CD4-positive, alpha-beta T cell treated with Interleukin-21 for 1 hour (primary cell): Measurements from ENCODE around the gene FOLR2.
"Not testable (repeated sequence)": the region's sequence is repeated elsewhere in the genome, so short reads cannot be mapped to it uniquely, and the experiment has no call there.

Experiments
- DNase-seq: peaks from one replicate; pipeline ENCODE4 v3.0.0-alpha.2; 2020

FOLR2 gene

GRCh38 chr11:72216638-72217037, at the start of gene FOLR2:
Gene FOLR2 (plus strand): TSS chr11:72216794. CDS start chr11:72218585, 1,791 bp downstream.
- DNase-seq = no peak

GRCh38 chr11:72169046-72169555, 47.5 kb upstream of the FOLR2 start:
- not testable (repeated sequence) for DNase-seq

DNA sequence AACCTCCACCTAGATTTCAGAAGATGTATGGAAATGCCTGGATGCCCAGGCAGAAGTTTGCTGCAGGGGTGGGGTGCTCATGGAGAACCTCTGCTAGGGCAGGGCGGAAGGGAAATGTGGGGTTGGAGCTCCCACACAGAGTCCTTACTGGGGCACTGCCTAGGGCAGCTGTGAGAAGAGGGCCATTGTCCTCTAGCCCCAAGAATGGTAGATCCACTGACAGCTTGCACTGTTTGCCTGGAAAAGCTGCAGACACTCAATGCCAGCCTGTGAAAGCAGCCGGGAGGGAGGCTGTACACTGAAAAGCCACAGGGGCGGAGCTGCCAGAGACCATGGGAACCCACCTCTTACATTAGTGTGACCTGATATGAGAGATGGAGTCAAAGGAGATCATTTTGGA, 46.8 kb upstream of the FOLR2 start:
- DNase-seq = not testable (repeated sequence)

DNA sequence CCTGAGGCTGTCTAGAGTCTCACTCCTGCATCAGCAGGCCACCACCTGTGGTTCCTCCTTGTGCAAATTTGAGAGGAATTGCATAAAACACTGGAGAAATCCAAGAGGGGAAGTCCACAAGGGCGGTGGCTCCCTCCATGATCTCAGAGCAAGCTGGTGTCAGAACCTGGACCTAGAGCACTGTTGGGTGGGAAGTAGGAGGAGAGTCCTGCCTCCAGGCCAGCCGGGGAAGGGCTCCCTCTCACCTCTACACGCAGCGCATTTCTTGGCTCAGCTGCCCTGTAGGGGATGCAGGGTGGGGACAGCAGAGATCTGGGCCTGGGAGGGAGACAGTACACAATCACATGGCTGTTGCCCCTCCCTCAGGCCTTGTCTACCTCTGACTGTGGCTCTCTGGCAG, 44.6 kb upstream of the FOLR2 start:
- not testable (repeated sequence) for DNase-seq

DNA sequence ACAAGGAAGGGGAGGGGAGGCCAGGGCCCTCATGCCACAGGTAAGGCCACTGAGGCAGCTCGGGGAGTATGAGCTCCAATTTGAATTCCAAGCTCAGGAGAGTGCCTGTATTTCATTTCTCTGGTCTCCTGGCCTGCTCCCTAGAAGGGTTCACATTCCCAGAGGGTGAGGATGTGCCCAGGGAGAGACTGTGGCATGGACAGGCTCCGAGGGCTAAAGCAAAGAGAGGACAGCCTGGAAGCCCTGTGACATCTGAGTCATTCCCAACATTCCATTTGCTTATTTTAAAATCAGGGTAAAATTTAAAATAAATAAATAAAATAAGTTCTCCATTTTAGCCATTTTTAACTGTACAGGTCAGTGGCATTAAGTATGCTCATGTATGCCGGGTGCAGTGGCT, 43.3 kb upstream of the FOLR2 start:
- no peak for DNase-seq

- DNase-seq = no peak
Observed at GRCh38 chr11:72174302-72175070, 42.1 kb upstream of the FOLR2 start.

DNA sequence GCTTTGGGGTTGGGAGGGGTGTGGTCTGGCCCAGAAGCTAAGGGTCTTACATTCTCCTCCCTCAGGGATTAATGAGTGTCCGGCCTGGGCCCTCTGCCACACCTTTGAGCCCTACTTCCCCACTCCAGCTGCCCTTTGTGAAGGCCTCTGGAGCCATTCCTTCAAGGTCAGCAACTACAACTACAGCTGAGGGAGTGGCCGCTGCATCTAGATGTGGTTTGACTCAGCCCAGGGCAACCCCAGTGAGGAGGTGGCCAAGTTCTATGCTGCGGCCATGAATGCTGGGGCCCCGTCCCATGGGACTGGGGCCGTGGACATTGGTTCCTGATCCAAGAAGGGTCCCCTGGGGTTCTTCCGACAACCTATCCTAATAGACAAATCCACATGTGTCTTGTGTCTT, 38.9 kb upstream of the FOLR2 start:
- no peak for DNase-seq

DNA sequence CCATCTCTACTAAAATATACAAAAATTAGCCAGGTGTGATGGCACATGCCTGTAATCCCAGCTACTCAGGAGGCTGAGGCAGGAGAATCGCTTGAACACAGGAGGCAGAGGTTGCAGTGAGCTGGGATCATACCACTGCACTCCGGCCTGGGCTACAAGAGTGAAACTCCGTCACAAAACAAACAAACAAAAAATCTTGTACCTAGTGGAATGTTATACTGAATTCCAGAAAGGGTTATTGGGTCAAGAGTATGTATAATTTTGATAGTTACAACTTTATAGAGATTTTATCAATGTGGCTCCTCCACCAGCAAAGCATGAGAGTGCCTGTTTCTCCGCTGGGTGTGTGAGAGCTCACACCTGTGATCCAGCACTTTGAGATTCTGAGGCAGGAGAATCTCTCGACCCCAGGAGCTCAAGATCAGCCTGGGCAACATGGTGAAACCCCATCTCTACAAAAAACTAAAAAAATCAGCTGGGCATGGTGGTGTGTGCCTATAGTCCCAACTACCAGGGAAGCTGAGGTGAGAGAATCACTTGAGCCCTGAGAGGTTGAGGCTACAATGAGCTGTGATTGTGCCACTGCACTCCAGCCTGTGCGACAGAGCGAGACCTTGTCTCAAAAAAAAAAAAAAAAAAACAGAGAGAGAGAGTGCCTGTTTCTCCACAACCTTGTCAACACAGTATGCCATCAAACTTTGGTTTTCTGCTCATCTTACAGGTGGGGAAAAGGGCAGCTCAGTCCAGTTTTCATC, 37.4 kb upstream of the FOLR2 start:
- DNase-seq = no peak

GRCh38 chr11:72179804-72180396, 36.7 kb upstream of the FOLR2 start:
- no peak for DNase-seq

DNA sequence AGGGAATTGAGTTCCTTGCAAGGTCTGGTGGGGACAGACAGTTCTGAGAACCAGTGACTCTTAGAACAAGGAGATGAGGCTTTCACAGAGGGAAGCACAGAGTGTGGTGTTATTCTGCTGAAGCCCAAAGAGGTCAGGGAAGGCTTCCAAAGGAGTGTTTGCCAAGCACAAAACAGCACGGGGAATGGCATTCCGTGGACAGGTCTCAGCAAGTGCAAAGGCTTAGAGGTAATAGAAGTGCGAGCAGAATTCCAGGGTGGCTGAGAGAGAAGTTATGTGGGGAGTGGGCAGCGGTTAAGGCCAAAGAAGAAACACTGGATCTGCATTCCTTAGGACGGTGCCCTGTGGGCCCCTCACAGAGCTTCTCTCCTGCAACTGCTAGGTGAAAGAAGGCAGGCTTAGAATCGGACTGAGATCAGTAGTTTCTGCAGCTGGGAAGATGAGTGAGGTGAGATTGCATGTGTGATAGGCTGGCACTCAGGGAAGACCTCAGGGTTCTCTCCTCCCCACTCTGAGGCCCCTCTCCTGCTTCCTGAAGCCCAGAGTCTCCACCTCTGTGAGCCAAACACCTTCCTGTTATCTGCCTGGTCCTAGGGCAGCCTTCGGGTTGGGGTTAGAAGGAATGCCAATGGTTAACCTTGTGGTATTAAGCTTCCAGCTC, 35.6 kb upstream of the FOLR2 start:
- not testable (repeated sequence) for DNase-seq

DNA sequence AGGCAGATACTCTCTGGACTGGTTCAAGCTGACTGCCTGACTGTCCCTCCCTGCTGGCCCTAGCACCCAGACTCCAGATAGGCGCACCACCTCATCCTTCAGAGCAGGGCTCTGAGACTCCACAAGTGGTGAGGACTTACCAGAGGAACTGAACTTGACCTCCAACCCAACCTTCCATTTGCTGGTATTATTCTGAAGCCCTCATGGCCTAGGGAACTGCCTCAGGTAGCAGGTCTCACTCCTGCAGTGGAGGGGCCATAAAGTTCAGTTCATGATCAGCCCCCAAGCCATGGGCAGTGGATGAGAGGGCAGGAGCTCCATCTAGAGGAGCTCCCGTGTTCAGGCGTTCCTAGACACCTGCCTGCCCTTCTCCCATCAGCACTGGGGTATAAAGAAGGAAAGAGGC, 35.0 kb upstream of the FOLR2 start:
- DNase-seq = not testable (repeated sequence)

DNA sequence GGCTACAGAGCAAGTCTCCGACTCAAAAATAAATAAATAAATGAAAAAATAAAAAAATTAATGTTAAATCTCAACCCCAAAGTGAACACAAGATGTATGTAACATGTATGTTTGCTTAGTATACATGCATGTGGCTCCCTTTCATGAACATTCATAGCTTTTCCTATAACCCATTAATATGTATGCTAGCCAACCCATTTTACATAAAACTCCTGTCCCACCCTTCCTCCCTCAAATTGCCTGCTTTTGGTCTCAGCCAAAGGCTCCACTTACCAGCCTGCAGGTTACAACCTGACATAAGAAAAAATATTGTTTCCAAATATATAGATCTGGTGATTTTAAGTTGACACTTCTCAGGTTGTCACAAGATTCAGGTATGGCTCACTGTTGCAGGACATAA, 28.3 kb upstream of the FOLR2 start:
- no peak for DNase-seq

- DNase-seq = no peak
Observed at GRCh38 chr11:72189455-72190250, 26.9 kb upstream of the FOLR2 start.

DNA sequence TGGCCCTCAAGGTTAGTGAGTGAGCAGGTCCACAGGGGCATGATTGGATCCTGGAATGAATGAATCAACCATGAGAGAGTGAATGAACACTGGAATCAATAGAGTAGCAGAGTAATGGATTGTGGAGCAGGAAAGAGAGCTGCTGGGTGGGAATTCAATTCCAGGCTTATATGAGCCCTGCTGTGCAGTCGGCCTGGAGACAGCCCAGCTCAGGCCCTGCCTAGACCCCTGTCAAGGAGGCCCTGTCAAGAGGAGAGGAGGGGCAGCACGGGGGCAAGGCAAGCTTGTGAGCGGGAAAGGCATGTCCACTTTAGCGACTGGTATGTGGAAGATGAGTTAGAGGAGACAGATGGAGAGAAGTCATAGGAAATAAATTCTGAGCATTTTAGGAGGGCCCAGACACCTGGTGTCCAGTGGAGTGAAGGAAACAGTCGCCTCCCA, 25.9 kb upstream of the FOLR2 start:
- DNase-seq = no peak

DNA sequence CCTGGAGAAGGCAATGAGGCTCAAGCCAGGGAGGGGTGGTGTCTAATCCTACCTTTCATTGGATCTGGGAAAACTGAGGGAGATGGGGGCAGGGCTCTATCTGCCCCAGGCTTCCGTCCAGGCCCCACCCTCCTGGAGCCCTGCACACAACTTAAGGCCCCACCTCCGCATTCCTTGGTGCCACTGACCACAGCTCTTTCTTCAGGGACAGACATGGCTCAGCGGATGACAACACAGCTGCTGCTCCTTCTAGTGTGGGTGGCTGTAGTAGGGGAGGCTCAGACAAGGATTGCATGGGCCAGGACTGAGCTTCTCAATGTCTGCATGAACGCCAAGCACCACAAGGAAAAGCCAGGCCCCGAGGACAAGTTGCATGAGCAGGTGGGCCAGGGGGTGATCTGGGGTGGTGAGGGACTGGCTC, 24.6 kb upstream of the FOLR2 start, which contains the start of gene FOLR1:
Gene FOLR1, plus strand, starts transcription at position 180 of the 421 bp plus-strand sequence. Its CDS starts 34 bp downstream, at position 214.
- no peak for DNase-seq

DNA sequence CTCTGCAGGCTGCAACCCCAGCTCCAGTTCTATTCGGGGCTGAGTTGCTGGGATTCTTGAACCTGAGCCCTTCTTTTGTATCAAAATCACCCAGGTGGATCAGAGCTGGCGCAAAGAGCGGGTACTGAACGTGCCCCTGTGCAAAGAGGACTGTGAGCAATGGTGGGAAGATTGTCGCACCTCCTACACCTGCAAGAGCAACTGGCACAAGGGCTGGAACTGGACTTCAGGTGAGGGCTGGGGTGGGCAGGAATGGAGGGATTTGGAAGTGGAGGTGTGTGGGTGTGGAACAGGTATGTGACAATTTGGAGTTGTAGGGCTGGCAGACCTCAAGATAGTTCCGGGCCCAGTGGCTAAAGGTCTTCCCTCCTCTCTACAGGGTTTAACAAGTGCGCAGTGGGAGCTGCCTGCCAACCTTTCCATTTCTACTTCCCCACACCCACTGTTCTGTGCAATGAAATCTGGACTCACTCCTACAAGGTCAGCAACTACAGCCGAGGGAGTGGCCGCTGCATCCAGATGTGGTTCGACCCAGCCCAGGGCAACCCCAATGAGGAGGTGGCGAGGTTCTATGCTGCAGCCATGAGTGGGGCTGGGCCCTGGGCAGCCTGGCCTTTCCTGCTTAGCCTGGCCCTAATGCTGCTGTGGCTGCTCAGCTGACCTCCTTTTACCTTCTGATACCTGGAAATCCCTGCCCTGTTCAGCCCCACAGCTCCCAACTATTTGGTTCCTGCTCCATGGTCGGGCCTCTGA, 20.9 kb upstream of the FOLR2 start:
- DNase-seq = no peak

- not testable (repeated sequence) for DNase-seq
Observed at GRCh38 chr11:72201445-72201844, 15.1 kb upstream of the FOLR2 start.

DNA sequence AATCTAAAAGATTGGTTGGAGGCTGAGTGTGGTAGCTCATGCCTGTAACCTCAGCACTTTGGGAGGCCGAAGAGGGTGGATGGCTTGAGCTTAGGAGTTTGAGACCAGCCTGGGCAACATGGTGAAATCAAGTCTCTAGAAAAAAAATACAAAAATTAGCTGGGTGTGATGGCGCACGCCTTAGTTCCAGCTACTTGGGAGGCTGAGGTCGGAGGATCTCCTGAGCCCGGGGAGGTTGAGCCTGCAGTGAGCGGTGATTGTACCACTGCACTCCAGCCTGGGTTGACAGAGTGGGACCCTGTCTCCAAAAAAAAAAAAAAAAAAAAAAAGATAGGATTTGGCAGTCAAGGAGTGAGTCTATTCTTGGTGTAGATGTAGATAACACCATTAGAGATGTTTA, 14.0 kb upstream of the FOLR2 start:
- DNase-seq = no peak

DNA sequence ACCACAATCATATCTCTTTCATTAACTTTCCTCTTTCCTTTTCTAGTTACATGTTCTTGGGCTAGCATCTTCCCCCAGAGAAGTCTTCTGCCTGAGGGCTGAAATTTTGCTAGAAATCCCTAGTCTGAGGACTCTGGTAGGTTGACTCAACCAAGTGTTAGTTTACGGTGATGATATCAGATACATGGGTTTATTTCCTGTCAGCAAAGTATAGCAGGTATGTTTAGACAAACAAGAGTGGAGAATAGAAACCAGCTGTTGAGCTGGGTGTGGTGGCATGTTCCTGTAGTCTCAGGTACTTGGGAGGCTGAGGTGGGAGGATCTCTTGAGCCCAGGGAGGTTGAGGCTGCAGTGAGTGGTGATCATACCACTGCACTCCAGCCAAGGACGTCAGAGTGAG, 13.4 kb upstream of the FOLR2 start:
- no peak for DNase-seq

GRCh38 chr11:72204886-72205285, 11.7 kb upstream of the FOLR2 start:
- DNase-seq = no peak

GRCh38 chr11:72206794-72207193, 9.8 kb upstream of the FOLR2 start:
- DNase-seq = not testable (repeated sequence)
